Effector memory CD4-positive, alpha-beta T cell (primary cell): Measurements from ENCODE around the gene ASIC2.

Experiments used
- DNase-seq, 3 donors: peaks; one replicate each; pipeline ENCODE4 v3.0.0-alpha.2; 2020
- H3K27ac ChIP-seq: 2 replicates; pipeline ENCODE4 v1.7.0; 2013; ENCODE audit warnings: mild to moderate bottlenecking, low read length, moderate library complexity; ENCODE audit not compliant: insufficient read depth, poor library complexity, severe bottlenecking
- H3K27me3 ChIP-seq: replicated peaks from 2 replicates; pipeline ENCODE4 v1.7.0; 2013; ENCODE audit warnings: mild to moderate bottlenecking, low read length; ENCODE audit not compliant: insufficient read depth, control insufficient read depth, poor library complexity, severe bottlenecking
- H3K36me3 ChIP-seq: 2 replicates; pipeline ENCODE4 v1.7.0; 2013; ENCODE audit warnings: mild to moderate bottlenecking, low read length, moderate library complexity; ENCODE audit not compliant: control insufficient read depth, insufficient read depth
- H3K4me1 ChIP-seq: 2 replicates; pipeline ENCODE4 v1.7.0; 2013; ENCODE audit warnings: low read length, mild to moderate bottlenecking; ENCODE audit not compliant: control insufficient read depth, insufficient read depth, poor library complexity, severe bottlenecking
- H3K4me3 ChIP-seq: 2 replicates; pipeline ENCODE4 v1.7.0; 2013; ENCODE audit warnings: low read length, low read depth, mild to moderate bottlenecking; ENCODE audit not compliant: insufficient read depth, poor library complexity, severe bottlenecking
- H3K9me3 ChIP-seq: 2 replicates; pipeline ENCODE4 v1.7.0; 2013; ENCODE audit warnings: mild to moderate bottlenecking, low read length, moderate library complexity; ENCODE audit not compliant: control insufficient read depth

The ASIC2 gene

GRCh38 chr17:33046361-33047255, 246.5 kb downstream of the ASIC2 start:
- Histone ChIP-seq H3K36me3 (no peaks in the 10 kb centered on the region), H3K27ac (no peak overlapping the region), H3K4me3 (no peak overlapping the region), H3K27me3 (no peaks in the 10 kb centered on the region), H3K4me1 (no peaks in the 10 kb centered on the region), H3K9me3 (no peaks in the 10 kb centered on the region)
- no peak for DNase-seq

- no peaks in the 10 kb centered on the region for H3K4me1 ChIP-seq
- no peaks in the 10 kb centered on the region for H3K27me3 ChIP-seq
- H3K27ac ChIP-seq, result no peak overlapping the region
- no peaks in the 10 kb centered on the region for H3K36me3 ChIP-seq
- no peak overlapping the region for H3K4me3 ChIP-seq
- DNase-seq, result no peak
- H3K9me3 ChIP-seq, result no peaks in the 10 kb centered on the region
Measured at GRCh38 chr17:33045216-33045615, 247.9 kb downstream of the ASIC2 start.

- H3K9me3 ChIP-seq, result no peaks in the 10 kb centered on the region
- no peak for DNase-seq
- H3K27ac ChIP-seq, result no peak overlapping the region
- H3K4me3 ChIP-seq, result no peak overlapping the region
- H3K36me3 ChIP-seq, result no peaks in the 10 kb centered on the region
- no peaks in the 10 kb centered on the region for H3K27me3 ChIP-seq
- H3K4me1 ChIP-seq, result no peaks in the 10 kb centered on the region
Measured at GRCh38 chr17:33044771-33045170, 248.3 kb downstream of the ASIC2 start.

GRCh38 chr17:33040461-33040860, 252.6 kb downstream of the ASIC2 start:
- Histone ChIP-seq H3K4me3 (no peak overlapping the region), H3K36me3 (no peaks in the 10 kb centered on the region), H3K4me1 (no peaks in the 10 kb centered on the region), H3K27ac (no peak overlapping the region), H3K27me3 (no peaks in the 10 kb centered on the region), H3K9me3 (no peaks in the 10 kb centered on the region)
- DNase-seq, result no peak

- no peak for DNase-seq
- H3K4me1 ChIP-seq, result no peaks in the 10 kb centered on the region
- no peak overlapping the region for H3K27ac ChIP-seq
- H3K9me3 ChIP-seq, result no peaks in the 10 kb centered on the region
- no peak overlapping the region for H3K4me3 ChIP-seq
- H3K36me3 ChIP-seq, result no peaks in the 10 kb centered on the region
- H3K27me3 ChIP-seq, result no peaks in the 10 kb centered on the region
Measured at GRCh38 chr17:33039874-33040273, 253.2 kb downstream of the ASIC2 start.

GRCh38 chr17:33038740-33039139, 254.4 kb downstream of the ASIC2 start:
- no peak for DNase-seq
- H3K9me3 ChIP-seq, result no peaks in the 10 kb centered on the region
- no peaks in the 10 kb centered on the region for H3K27me3 ChIP-seq
- no peak overlapping the region for H3K27ac ChIP-seq
- no peaks in the 10 kb centered on the region for H3K4me1 ChIP-seq
- no peaks in the 10 kb centered on the region for H3K36me3 ChIP-seq
- no peak overlapping the region for H3K4me3 ChIP-seq

GRCh38 chr17:33033176-33033575, 259.9 kb downstream of the ASIC2 start:
- Histone ChIP-seq H3K27ac (no peak overlapping the region), H3K27me3 (no peaks in the 10 kb centered on the region), H3K36me3 (no peaks in the 10 kb centered on the region), H3K9me3 (no peaks in the 10 kb centered on the region), H3K4me1 (no peaks in the 10 kb centered on the region), H3K4me3 (no peak overlapping the region)
- no peak for DNase-seq

GRCh38 chr17:33028778-33029177, 264.3 kb downstream of the ASIC2 start:
- DNase-seq, result no peak
- H3K4me3 ChIP-seq, result no peak overlapping the region
- no peaks in the 10 kb centered on the region for H3K36me3 ChIP-seq

GRCh38 chr17:33028061-33028460, 265.0 kb downstream of the ASIC2 start:
- Histone ChIP-seq H3K36me3 (no peaks in the 10 kb centered on the region), H3K27ac (no peak overlapping the region), H3K9me3 (no peaks in the 10 kb centered on the region), H3K27me3 (no peaks in the 10 kb centered on the region), H3K4me1 (no peaks in the 10 kb centered on the region), H3K4me3 (no peak overlapping the region)
- DNase-seq, result no peak

More at GRCh38 chr17:33028778-33029177, 264.3 kb downstream of the ASIC2 start:
- no peaks in the 10 kb centered on the region for H3K4me1 ChIP-seq
- H3K27ac ChIP-seq, result no peak overlapping the region
- H3K9me3 ChIP-seq, result no peaks in the 10 kb centered on the region
- no peaks in the 10 kb centered on the region for H3K27me3 ChIP-seq

GRCh38 chr17:33024688-33025486, 268.2 kb downstream of the ASIC2 start:
- H3K27ac ChIP-seq, result no peak overlapping the region
- H3K9me3 ChIP-seq, result no peaks in the 10 kb centered on the region
- no peak overlapping the region for H3K4me3 ChIP-seq
- H3K4me1 ChIP-seq, result no peaks in the 10 kb centered on the region
- no peaks in the 10 kb centered on the region for H3K27me3 ChIP-seq
- H3K36me3 ChIP-seq, result no peaks in the 10 kb centered on the region
- DNase-seq, result no peak
